Adrenal gland (tissue), 5 donors: Measurements from ENCODE around the gene RAB9A.

ENCODE experiments used
- CTCF ChIP-seq, 6 experiments: fragments of 450-650 bp in 4 of 6; fragments of 200-600 bp in 2 of 6; sonication (generic) in 1 of 6; IDR thresholded peaks; 1 replicate in 5 of 6; 2 replicates in 1 of 6; pipeline versions ENCODE4 v1.5.1 to v1.8.0; 2016 to 2021; ENCODE audit warnings: antibody characterized with exemption in 6 of 6, mild to moderate bottlenecking in 2 of 6, moderate library complexity in 1 of 6
- POLR2A ChIP-seq, 2 donors: fragments of 450-650 bp; IDR thresholded peaks; one replicate each; pipeline ENCODE4 v1.6.1; 2017; ENCODE audit warnings: antibody characterized with exemption in 2 of 2, mild to moderate bottlenecking in 2 of 2, moderate library complexity in 1 of 2
- donor health status: DM: no; HTN: no; CAD: no.

- TF ChIP-seq CTCF (IDR thresholded peaks at IDR 0.05), result no peak
- peak; percentile 75 to 90 for TF ChIP-seq POLR2A (IDR thresholded peaks at IDR 0.05)
Observed at GRCh38 chrX:13688958-13689740, at the start of gene RAB9A.
